Epithelial cell of proximal tubule (primary cell): ENCODE data around the gene PDE7B. TPM values are rescaled to one million over a fixed set of nuclear protein-coding genes. Genes with fewer than 3 reads are reported as not detected.

Experiments
- DNase-seq: peaks from one replicate; pipeline ENCODE4 v3.0.0-alpha.2; 2011; ENCODE audit warnings: low read depth
- H3K4me3 ChIP-seq: 2 replicates; pipeline ENCODE4 v1.5.1; 2011; ENCODE audit warnings: low read depth, mild to moderate bottlenecking, low read length
- CTCF ChIP-seq: conservative IDR thresholded peaks from 2 replicates; pipeline ENCODE4 v1.5.1; 2012; ENCODE audit warnings: low read depth, mild to moderate bottlenecking, low read length
- total RNA-seq: library from RNA; depleted of rRNA; stranded (reverse); fragments of >200 nt; gene quantifications from 2 replicates; pipeline ENCODE4 v1.2.3, GENCODE V29; 2015

Gene PDE7B
- total RNA-seq, 1 donor from 2014 or later: 2.4 TPM

GRCh38 chr6:135946674-135947073, 95.2 kb downstream of the PDE7B start:
- DNase-seq: no peak
- no peak overlapping the region for H3K4me3 ChIP-seq
- TF ChIP-seq CTCF: no peak

GRCh38 chr6:135950669-135951068, 99.2 kb downstream of the PDE7B start:
- no peak overlapping the region for H3K4me3 ChIP-seq
- TF ChIP-seq CTCF: no peak

GRCh38 chr6:135951169-135951568, 99.7 kb downstream of the PDE7B start:
- no peak overlapping the region for H3K4me3 ChIP-seq
- no peak for DNase-seq
- no peak for TF ChIP-seq CTCF

More at GRCh38 chr6:135950669-135951068, 99.2 kb downstream of the PDE7B start:
- DNase-seq: no peak

- H3K4me3 ChIP-seq: no peak overlapping the region
- no peak for DNase-seq
- TF ChIP-seq CTCF: no peak
These were observed 102.3 kb downstream of the PDE7B start for GRCh38 chr6:135953818-135954217.

GRCh38 chr6:135955099-135955498, 103.6 kb downstream of the PDE7B start:
- no peak for DNase-seq
- H3K4me3 ChIP-seq: no peak overlapping the region
- TF ChIP-seq CTCF: no peak

GRCh38 chr6:135962731-135963130, 111.2 kb downstream of the PDE7B start:
- no peak for TF ChIP-seq CTCF
- no peak overlapping the region for H3K4me3 ChIP-seq
- peak; percentile 52 for DNase-seq

GRCh38 chr6:135970750-135971149, 119.2 kb downstream of the PDE7B start:
- DNase-seq: no peak
- no peak for TF ChIP-seq CTCF
- no peak overlapping the region for H3K4me3 ChIP-seq
